Fibroblast of lung (primary cell): Measurements from ENCODE around the gene DLGAP4.

ENCODE experiments used
- CTCF ChIP-seq, 2 donors: IDR thresholded peaks in 1 of 2; conservative IDR thresholded peaks in 1 of 2; 1 replicate in 1 of 2; 2 replicates in 1 of 2; pipeline ENCODE4 v1.5.1; 2011 to 2012; ENCODE audit warnings: low read length in 2 of 2, control low read depth in 1 of 2, inconsistent platforms in 1 of 2, low read depth in 1 of 2, mild to moderate bottlenecking in 1 of 2
- EZH2 ChIP-seq: IDR thresholded peaks from 2 replicates; pipeline ENCODE4 v1.5.1; 2012; ENCODE audit warnings: low read length, control low read depth, mild to moderate bottlenecking; ENCODE audit errors: missing control alignments

DNA sequence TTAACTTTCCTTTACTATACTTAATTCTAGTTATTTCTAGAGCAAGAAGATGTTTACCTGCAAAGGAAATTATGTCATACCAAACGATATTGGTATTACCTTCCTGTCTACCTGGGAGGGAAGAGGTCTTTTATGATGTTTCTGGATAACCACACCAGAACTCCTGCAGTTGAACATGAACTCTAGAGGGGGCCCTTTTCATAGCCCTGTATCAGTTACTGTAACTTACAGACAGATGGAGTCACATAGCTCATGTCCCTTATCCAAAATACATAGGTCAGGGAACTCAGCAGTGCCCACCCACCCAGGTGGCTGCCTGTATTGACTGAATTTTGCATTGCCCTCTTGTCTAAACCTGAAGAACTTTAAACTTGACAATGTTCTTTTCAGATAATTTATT is 200.1 kb downstream of the DLGAP4 start:
- TF ChIP-seq CTCF (conservative IDR thresholded peaks at IDR 0.05 in 1 of 2, IDR thresholded peaks at IDR 0.05 in 1 of 2; ENCODE audit: low read depth in 1 of 2, low read length in 2 of 2) (peak; percentile 27 to 49), EZH2 (no peak)
